ENCODE measurements around the gene BMI1.

DNA sequence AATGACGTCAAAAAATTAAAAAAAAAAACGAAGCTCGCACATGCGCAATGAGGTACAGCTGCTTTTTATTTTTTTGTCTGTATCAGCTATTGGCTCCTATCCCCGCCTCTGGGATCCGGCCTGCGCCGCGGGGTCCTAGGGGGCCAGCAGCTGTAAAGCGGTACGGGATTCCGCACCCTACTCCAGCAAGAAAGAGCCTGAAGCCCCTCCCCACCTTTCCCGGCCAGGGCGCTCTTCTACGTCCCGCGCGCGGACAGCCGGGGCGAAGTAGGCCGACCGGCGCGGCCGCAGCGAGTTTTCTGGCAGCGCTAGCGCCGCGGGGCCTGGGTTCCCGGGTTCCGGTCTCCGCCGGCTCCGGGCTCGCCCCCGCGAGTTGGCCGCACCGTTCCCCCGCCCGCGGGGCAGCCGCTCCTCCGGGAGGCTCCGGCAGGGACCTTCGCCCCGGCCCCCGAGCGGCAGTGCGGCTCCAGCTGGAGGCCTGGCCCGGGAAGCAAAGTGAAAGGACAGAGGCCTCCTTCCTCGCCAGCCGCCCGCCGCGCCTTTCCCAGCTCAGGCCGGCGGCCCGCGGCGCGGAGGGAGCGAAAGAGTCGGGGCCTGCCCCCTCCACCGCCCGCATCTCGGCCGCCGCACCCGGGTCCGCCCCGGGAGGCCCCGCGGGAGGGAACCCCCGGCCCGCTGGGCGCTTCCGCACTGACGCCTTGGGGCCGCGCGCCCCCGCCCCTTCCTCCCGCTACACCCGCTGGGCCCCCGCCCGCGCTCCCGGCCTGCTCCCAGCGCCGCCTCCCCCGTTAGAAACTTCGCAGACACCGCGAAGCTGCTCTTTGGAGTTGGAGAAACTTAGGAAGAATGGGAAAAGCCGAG is 19.7 kb downstream of the BMI1 start:
- TF ChIP-seq POLR2A (IDR thresholded peaks at IDR 0.05), result peak; percentile 61
- TF ChIP-seq, protein P1, sequence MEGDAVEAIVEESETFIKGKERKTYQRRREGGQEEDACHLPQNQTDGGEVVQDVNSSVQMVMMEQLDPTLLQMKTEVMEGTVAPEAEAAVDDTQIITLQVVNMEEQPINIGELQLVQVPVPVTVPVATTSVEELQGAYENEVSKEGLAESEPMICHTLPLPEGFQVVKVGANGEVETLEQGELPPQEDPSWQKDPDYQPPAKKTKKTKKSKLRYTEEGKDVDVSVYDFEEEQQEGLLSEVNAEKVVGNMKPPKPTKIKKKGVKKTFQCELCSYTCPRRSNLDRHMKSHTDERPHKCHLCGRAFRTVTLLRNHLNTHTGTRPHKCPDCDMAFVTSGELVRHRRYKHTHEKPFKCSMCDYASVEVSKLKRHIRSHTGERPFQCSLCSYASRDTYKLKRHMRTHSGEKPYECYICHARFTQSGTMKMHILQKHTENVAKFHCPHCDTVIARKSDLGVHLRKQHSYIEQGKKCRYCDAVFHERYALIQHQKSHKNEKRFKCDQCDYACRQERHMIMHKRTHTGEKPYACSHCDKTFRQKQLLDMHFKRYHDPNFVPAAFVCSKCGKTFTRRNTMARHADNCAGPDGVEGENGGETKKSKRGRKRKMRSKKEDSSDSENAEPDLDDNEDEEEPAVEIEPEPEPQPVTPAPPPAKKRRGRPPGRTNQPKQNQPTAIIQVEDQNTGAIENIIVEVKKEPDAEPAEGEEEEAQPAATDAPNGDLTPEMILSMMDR (IDR thresholded peaks at IDR 0.05), result no peak
